ENCODE results near the gene RETREG3. TPM values are rescaled to one million over a fixed set of nuclear protein-coding genes. Genes with fewer than 3 reads are reported as not detected.
"Not testable (repeated sequence)": the region's sequence is repeated elsewhere in the genome, so short reads cannot be mapped to it uniquely, and the experiment has no call there.

RETREG3 gene
- total RNA-seq, 2 donors from 2014 or later, result 36.9 to 42.0 TPM

GRCh38 chr17:42555122-42555622 is 54.0 kb downstream of the RETREG3 start:
- H3K27me3 ChIP-seq, result no peaks in the 10 kb centered on the region
- TF ChIP-seq POLR2A (IDR thresholded peaks at IDR 0.05), result no peak
- TF ChIP-seq CTCF (IDR thresholded peaks at IDR 0.05), result no peak
- 25% methylated on average over 4 of the region's 4 CpGs for WGBS, 2 donors
- H3K4me1 ChIP-seq, result peaks cover 27% of the 10 kb centered on the region
- peak overlapping the region; percentile 78 to 94 (median 90) for H3K27ac ChIP-seq
- ATAC-seq, result peak; percentile 4
- no peak for DNase-seq
- H3K36me3 ChIP-seq (replicated peaks in 1 of 2; ENCODE audit: insufficient read depth in 1 of 2, low read depth in 2 of 2), result no peaks in the 10 kb centered on the region
- peak overlapping the region; percentile 53 to 67 for H3K4me3 ChIP-seq
- H3K9me3 ChIP-seq, result no peaks in the 10 kb centered on the region
- intact Hi-C loops (cut with DNase I), result no loop called here

GRCh38 chr17:42554250-42555121 is 54.7 kb downstream of the RETREG3 start:
- ATAC-seq (peak; percentile 95), DNase-seq (peak; percentile 85 to 89 (median 88))
- WGBS, 2 donors, result 0 to 1% methylated on average over 12 to 81 of the region's 82 CpGs
- Histone ChIP-seq H3K9me3 (no peaks in the 10 kb centered on the region), H3K4me3 (peak overlapping the region; percentile 53 to 67), H3K27ac (peak overlapping the region; percentile 78 to 94 (median 90)), H3K4me1 (peaks cover 27% of the 10 kb centered on the region), H3K27me3 (no peaks in the 10 kb centered on the region), H3K36me3 (replicated peaks in 1 of 2; ENCODE audit: insufficient read depth in 1 of 2, low read depth in 2 of 2) (no peaks in the 10 kb centered on the region)
- intact Hi-C loops (cut with DNase I), result no loop called here
- TF ChIP-seq POLR2A (IDR thresholded peaks at IDR 0.05), result peak; percentile 70 to 89 (median 87)
- no peak for TF ChIP-seq CTCF (IDR thresholded peaks at IDR 0.05)

DNA sequence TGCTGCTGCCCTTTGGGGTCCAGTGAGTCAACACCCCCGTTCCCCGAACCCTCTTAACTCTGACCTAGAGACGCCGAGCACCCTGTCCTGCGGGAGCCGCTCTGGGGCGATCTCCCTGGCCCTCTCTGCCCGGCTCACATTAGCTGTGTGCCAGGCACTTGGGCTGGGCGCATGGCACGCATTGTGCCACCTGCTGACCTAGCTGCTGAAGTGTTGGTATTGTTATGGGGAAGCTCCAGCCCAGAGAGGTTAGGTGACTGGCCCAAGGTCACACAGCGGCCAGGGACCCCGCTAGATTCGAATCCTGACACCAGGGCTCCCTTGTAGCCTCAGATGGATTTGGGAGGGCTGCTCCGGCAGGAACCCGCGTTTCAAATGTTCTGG is 55.3 kb downstream of the RETREG3 start:
- intact Hi-C loops (cut with DNase I), result no loop called here
- no peak for TF ChIP-seq POLR2A (IDR thresholded peaks at IDR 0.05)
- TF ChIP-seq CTCF (IDR thresholded peaks at IDR 0.05), result no peak
- Histone ChIP-seq H3K27me3 (no peaks in the 10 kb centered on the region), H3K9me3 (no peaks in the 10 kb centered on the region), H3K27ac (peak overlapping the region; percentile 78 to 94 (median 90)), H3K4me3 (peak overlapping the region; percentile 53 to 67), H3K36me3 (replicated peaks in 1 of 2; ENCODE audit: insufficient read depth in 1 of 2, low read depth in 2 of 2) (no peaks in the 10 kb centered on the region), H3K4me1 (peaks cover 31% of the 10 kb centered on the region)
- 39% methylated on average over 16 of the region's 16 CpGs; no CpG with 5 or more reads in 1 of the 2 donors for WGBS, 2 donors
- ATAC-seq (peak; percentile 15), DNase-seq (peak in 2 of 4 donors; percentile 31 to 46)

DNA sequence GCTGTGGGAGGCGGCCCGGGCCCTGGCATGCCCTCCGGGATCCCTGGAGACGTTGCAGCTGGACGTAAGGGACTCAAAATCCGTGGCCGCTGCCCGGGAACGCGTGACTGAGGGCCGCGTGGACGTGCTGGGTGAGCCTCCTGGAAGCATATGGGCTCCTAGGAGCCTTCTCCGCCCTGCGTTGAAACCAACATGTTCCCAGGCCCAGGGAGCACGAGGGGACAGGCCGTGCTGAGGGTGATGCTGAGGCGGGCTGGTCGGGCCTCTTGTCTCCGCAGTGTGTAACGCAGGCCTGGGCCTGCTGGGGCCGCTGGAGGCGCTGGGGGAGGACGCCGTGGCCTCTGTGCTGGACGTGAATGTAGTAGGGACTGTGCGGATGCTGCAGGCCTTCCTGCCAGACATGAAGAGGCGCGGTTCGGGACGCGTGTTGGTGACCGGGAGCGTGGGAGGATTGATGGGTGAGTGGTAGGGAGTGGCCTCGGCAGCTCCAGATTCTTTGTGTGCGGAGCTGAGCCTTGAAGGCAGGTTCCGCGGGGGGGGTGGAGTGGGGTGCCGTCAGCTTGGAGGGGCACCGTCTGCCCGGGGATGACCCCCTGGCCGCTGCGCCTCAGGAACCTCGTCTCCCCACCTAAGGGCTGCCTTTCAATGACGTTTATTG is 55.9 kb downstream of the RETREG3 start:
- WGBS, 2 donors, result 74 to 86% methylated on average over 17 to 42 of the region's 45 CpGs
- Histone ChIP-seq H3K4me1 (peaks cover 37% of the 10 kb centered on the region), H3K9me3 (no peaks in the 10 kb centered on the region), H3K4me3 (no peak overlapping the region), H3K36me3 (replicated peaks in 1 of 2; ENCODE audit: insufficient read depth in 1 of 2, low read depth in 2 of 2) (no peaks in the 10 kb centered on the region), H3K27ac (peak overlapping the region in 1 of 4 donors; percentile 94), H3K27me3 (no peaks in the 10 kb centered on the region)
- ATAC-seq (no peak), DNase-seq (no peak)
- intact Hi-C loops (cut with DNase I), result no loop called here
- no peak for TF ChIP-seq CTCF (IDR thresholded peaks at IDR 0.05)
- no peak for TF ChIP-seq POLR2A (IDR thresholded peaks at IDR 0.05)

DNA sequence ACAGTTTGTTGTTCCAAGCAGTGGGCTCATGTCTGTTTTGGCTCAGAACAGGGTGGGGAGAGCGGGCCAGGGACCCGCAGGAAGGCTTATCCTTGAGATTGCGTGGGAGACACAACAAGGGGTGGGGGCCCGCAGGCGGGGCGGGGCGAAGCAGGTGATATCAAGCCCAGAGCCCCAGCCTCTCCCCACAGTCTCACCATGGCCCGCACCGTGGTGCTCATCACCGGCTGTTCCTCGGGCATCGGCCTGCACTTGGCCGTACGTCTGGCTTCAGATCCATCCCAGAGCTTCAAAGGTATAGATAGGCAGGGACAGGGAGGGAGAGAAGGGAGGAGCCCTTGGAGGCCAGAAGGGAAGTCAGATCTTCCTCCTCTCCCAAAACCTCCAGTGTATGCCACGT is 56.4 kb downstream of the RETREG3 start, which contains the start of gene HSD17B1:
TSS of gene HSD17B1 (plus strand) at position 188 of the 400 bp plus-strand sequence. CDS start at position 199, 11 bp downstream.
- H3K27me3 ChIP-seq; H3K36me3 ChIP-seq (replicated peaks in 1 of 2; ENCODE audit: insufficient read depth in 1 of 2, low read depth in 2 of 2); ATAC-seq; intact Hi-C loops (cut with DNase I); H3K9me3 ChIP-seq; DNase-seq; H3K4me3 ChIP-seq: not testable (repeated sequence)
- H3K27ac ChIP-seq, result peak within 1 kb of the TSS in 1 of 4 donors; percentile 94
- H3K4me1 ChIP-seq, result peaks cover 43% of the 10 kb centered on the region
- 89% methylated on average over 15 of the region's 15 CpGs; no CpG with 5 or more reads in 1 of the 2 donors for WGBS, 2 donors

Measured in body of pancreas (tissue), 4 donors.